ENCODE data around the gene GREB1L. TPM values are rescaled to one million over a fixed set of nuclear protein-coding genes. Genes with fewer than 3 reads are reported as not detected.

Gene GREB1L
- total and polyA plus RNA-seq, 10 of the 15 experiments (the other 5 are each of a cell fraction or from before 2014, with no cell fraction given) = under 0.01 to 0.11 (median 0.03) TPM; not detected in 1

Small RNAs within 50 kb of the gene (small RNA-seq; reads per million reads assigned to genes)
- not detected for gene RF00603

Other genes with a start within 250 kb of the GREB1L start
- 26.3 and 29.6 TPM in 2 replicates for gene ROCK1, start 130.4 kb upstream of the GREB1L start, total RNA-seq (2014; rRNA removed)
- gene ROCK1, start 130.4 kb upstream of the GREB1L start, total RNA-seq (2014; rRNA removed; fragmentation: Illumina TruSeq; extraction: Trizol) = 46.6 and 52.5 TPM in 2 replicates
- gene ROCK1, start 130.4 kb upstream of the GREB1L start, total RNA-seq (2021) = 35.1 and 36.4 TPM in 2 replicates
- gene ROCK1, start 130.4 kb upstream of the GREB1L start, polyA plus RNA-seq (2011; rRNA removed) = 29.7 and 48.9 TPM in 2 replicates
- gene ROCK1, start 130.4 kb upstream of the GREB1L start, polyA plus RNA-seq (2014; fragmentation: Illumina TruSeq; extraction: Trizol) = 41.5 and 52.1 TPM in 2 replicates
- 10 to 100 TPM; 14.8 to 15.1 TPM for gene ROCK1, start 130.4 kb upstream of the GREB1L start, polyA plus RNA-seq (2014; fragmentation: Nextera tagmentation; extraction: Ambion mirVana)
- 12.8 and 17.7 TPM in 2 replicates for gene ROCK1, start 130.4 kb upstream of the GREB1L start, polyA plus RNA-seq (2014; rRNA removed)
- 10 to 100 TPM; 29.2 to 30.7 TPM for gene ROCK1, start 130.4 kb upstream of the GREB1L start, polyA plus RNA-seq (2016; fragmentation: Nextera tagmentation; extraction: Ambion mirVana)

Measured in GM12878 (cell line).